A549 (cell line): ENCODE measurements around the gene CXCL5. TPM values are rescaled to one million over a fixed set of nuclear protein-coding genes. Genes with fewer than 3 reads are reported as not detected.

ENCODE experiments used
- ATAC-seq, 2 experiments: fragments of 200-7000 bp in 1 of 2; fragments of >200 bp in 1 of 2; cut with Nextera tagmentation in 1 of 2; cut with Tn5 transposase in 1 of 2; 3 replicates each; pipeline versions ENCODE4 v1.8.0 to v1.9.1; 2018 to 2020; ENCODE audit warnings: mild to moderate bottlenecking in 1 of 2, moderate library complexity in 1 of 2
- CTCF ChIA-PET: fragments of 300-600 bp; sonication (Branson Sonifier 250); formaldehyde crosslinking; extraction: SDS; loops from one replicate; lab custom pipeline; 2021; ENCODE audit warnings: antibody characterized with exemption, inconsistent platforms; lab: Yijun Ruan, JAX
- POLR2A ChIA-PET: fragments of 350-600 bp; formaldehyde crosslinking; extraction: SDS; loops from one replicate; lab custom pipeline; 2021; ENCODE audit warnings: antibody characterized with exemption, inconsistent platforms; lab: Yijun Ruan, JAX
- DNase-seq, 2 experiments: peaks; one replicate each; pipeline versions ENCODE4 v3.0.0 to v3.0.0-alpha.2; 2011 to 2016; ENCODE audit warnings: low read depth in 1 of 2, low spot score in 1 of 2
- FAIRE-seq: peaks from 2 replicates; lab custom pipeline; 2011; peaks lifted over from hg19 to GRCh38; lab: Jason Lieb, UNC
- H3K27ac ChIP-seq, 2 experiments: fragments of >200 bp; sonication (Bioruptor Twin); formaldehyde crosslinking; 3 replicates each; pipeline ENCODE4 v1.5.1; 2016 to 2017
- H3K4me1 ChIP-seq: fragments of >200 bp; sonication (Bioruptor Twin); formaldehyde crosslinking; 3 replicates; pipeline ENCODE4 v1.6.1; 2016
- H3K4me2 ChIP-seq: fragments of >200 bp; sonication (Bioruptor Twin); formaldehyde crosslinking; 3 replicates; pipeline ENCODE4 v1.6.1; 2016
- H3K4me3 ChIP-seq: fragments of >200 bp; sonication (Bioruptor Twin); formaldehyde crosslinking; 3 replicates; pipeline ENCODE4 v1.5.1; 2016
- H3K9me3 ChIP-seq: fragments of >200 bp; sonication (Bioruptor Twin); formaldehyde crosslinking; 3 replicates; pipeline ENCODE4 v1.6.1; 2016
- CHD4 ChIP-seq: fragments of 200-600 bp; sonication (generic); IDR thresholded peaks from 2 replicates; pipeline ENCODE4 v1.6.1; 2016; ENCODE audit warnings: antibody characterized with exemption, mild to moderate bottlenecking, borderline replicate concordance
- EP300 ChIP-seq, 2 experiments: fragments of >200 bp; sonication (Bioruptor Twin); formaldehyde crosslinking; IDR thresholded peaks; 2 replicates in 1 of 2; 3 replicates in 1 of 2; pipeline ENCODE4 v1.6.1; 2016 to 2017
- ESRRA ChIP-seq: fragments of 150-350 bp; IDR thresholded peaks from 2 replicates; pipeline ENCODE4 v1.6.1; 2014; ENCODE audit warnings: mild to moderate bottlenecking, low read length, borderline replicate concordance
- GATA3 ChIP-seq: IDR thresholded peaks from 2 replicates; pipeline ENCODE4 v1.6.1; 2012; ENCODE audit warnings: borderline replicate concordance
- HOXB5 ChIP-seq: fragments of 250-450 bp; sonication (Bioruptor Pico); IDR thresholded peaks from 2 replicates; pipeline ENCODE4 v1.5.0; 2020; ENCODE audit warnings: mild to moderate bottlenecking, moderate library complexity
- NR3C1 ChIP-seq: fragments of >200 bp; sonication (Bioruptor Twin); formaldehyde crosslinking; IDR thresholded peaks from 3 replicates; pipeline ENCODE4 v1.6.1; 2017
- POLR2AphosphoS2 ChIP-seq: conservative IDR thresholded peaks from 2 replicates; pipeline ENCODE4 v1.6.1; 2012; ENCODE audit warnings: low read length, improper control_type of control experiment, inconsistent platforms
- RFX5 ChIP-seq: fragments of 450-650 bp; IDR thresholded peaks from 2 replicates; pipeline ENCODE4 v1.7.1; 2014; ENCODE audit warnings: antibody characterized with exemption, mild to moderate bottlenecking, moderate library complexity
- SREBF2 ChIP-seq: fragments of 450-650 bp; IDR thresholded peaks from 2 replicates; pipeline ENCODE4 v1.6.1; 2014; ENCODE audit warnings: mild to moderate bottlenecking, moderate library complexity
- TFCP2L1 ChIP-seq: fragments of 250-450 bp; sonication (Bioruptor Pico); IDR thresholded peaks from 2 replicates; pipeline ENCODE4 v1.5.0; 2021; ENCODE audit warnings: mild to moderate bottlenecking
- ZC3H11A ChIP-seq: fragments of 450-650 bp; IDR thresholded peaks from 2 replicates; pipeline ENCODE4 v1.6.1; 2014; ENCODE audit warnings: antibody characterized with exemption, mild to moderate bottlenecking
- WGBS: methylation state at CpG from one replicate; pipeline ENCODE4 v1.1.6; 2017; ENCODE audit errors: missing lambda C conversion rate; 5-methylcytosine and 5-hydroxymethylcytosine counted together
- polyA plus RNA-seq, 4 experiments: library from polyadenylated mRNA; depleted of rRNA in 3 of 4; stranded (reverse); fragments of >200 nt; fragmentation: RNase III in 1 of 4; extraction: RNeasy Plus Mini Kit Qiagen cat#74134 plus additional on column Dnase treatment in 1 of 4; gene quantifications; 2 replicates in 3 of 4; 3 replicates in 1 of 4; pipeline ENCODE4 v1.2.3, GENCODE V29; 2011 to 2017
- TF ChIP-seq, protein P1 (sequence below): fragments of >200 bp; sonication (Bioruptor Twin); formaldehyde crosslinking; IDR thresholded peaks from 3 replicates; pipeline ENCODE4 v1.5.1; 2016
- TF ChIP-seq, protein P2 (sequence below): IDR thresholded peaks from 2 replicates; pipeline ENCODE4 v1.6.1; 2012
- TF ChIP-seq, protein P3 (sequence below): fragments of 250-450 bp; sonication (Bioruptor Pico); IDR thresholded peaks from 2 replicates; pipeline ENCODE4 v1.5.0; 2021; ENCODE audit warnings: mild to moderate bottlenecking, moderate library complexity, borderline replicate concordance
- TF ChIP-seq, protein P4 (sequence below): fragments of 250-450 bp; sonication (Bioruptor Pico); IDR thresholded peaks from 2 replicates; pipeline ENCODE4 v1.5.0; 2020; ENCODE audit warnings: low read depth, mild to moderate bottlenecking, moderate library complexity
- TF ChIP-seq, protein P5 (sequence below): fragments of 450-650 bp; IDR thresholded peaks from 2 replicates; pipeline ENCODE4 v1.6.1; 2014; ENCODE audit warnings: antibody characterized with exemption

Gene CXCL5
- polyA plus RNA-seq, 2 of the 4 experiments (the other 2 are of a cell fraction), result 127 to 195 TPM

DNA sequence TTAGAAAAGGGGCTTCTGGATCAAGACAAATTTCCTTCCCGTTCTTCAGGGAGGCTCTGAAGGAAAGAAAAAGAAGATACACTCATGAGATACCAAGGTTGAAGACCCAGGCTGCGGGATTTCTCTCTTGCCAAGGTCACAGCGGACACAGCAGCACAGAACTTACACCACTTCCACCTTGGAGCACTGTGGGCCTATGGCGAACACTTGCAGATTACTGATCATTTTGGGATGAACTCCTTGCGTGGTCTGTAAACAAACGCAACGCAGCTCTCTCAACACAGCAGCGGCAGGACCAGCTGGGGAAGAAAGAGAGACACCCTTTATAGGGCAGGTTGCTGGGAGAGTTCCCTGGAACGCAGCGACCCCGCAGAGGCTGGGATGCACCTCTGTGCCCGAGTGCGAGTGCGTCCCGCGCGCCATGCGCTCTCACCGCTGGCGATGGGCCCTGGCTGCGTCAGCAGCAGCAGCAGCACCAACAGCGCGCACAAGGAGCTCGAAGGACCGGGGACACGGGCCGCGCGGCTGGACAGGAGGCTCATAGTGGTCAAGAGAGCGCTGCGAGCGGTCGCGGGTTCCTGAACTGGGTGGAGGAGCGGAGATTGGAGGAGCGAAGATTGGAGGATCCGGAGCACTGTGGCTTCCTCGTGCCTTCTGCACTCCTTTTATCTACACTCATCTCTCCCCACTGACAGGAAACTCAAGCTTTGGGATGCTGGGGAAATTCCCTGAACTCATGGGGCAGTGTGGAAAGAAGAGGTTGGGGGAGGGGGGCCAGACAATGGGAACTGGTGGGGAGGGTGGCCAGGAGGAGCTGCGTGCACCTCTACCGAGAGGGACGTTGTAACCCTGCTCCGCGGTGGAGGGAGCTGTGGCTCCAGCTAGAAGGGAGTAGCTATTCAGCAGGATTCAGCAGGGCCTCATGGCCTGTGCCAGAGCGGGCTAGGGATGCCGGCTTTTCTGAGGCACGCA is at the start of gene CXCL5 (continued):
- TF ChIP-seq, protein P1, sequence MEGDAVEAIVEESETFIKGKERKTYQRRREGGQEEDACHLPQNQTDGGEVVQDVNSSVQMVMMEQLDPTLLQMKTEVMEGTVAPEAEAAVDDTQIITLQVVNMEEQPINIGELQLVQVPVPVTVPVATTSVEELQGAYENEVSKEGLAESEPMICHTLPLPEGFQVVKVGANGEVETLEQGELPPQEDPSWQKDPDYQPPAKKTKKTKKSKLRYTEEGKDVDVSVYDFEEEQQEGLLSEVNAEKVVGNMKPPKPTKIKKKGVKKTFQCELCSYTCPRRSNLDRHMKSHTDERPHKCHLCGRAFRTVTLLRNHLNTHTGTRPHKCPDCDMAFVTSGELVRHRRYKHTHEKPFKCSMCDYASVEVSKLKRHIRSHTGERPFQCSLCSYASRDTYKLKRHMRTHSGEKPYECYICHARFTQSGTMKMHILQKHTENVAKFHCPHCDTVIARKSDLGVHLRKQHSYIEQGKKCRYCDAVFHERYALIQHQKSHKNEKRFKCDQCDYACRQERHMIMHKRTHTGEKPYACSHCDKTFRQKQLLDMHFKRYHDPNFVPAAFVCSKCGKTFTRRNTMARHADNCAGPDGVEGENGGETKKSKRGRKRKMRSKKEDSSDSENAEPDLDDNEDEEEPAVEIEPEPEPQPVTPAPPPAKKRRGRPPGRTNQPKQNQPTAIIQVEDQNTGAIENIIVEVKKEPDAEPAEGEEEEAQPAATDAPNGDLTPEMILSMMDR, result peak; percentile 40
- TF ChIP-seq GATA3 (peak; percentile 44; the same call in 1 of the 2 replicates), ZC3H11A (no peak), SREBF2 (no peak), HOXB5 (CRISPR knock-in tag) (no peak), EP300 (IDR thresholded peaks at IDR 0.05) (peak in 1 of 2 experiments; percentile 25; a peak in 1 of 5 replicates), CHD4 (no peak), ESRRA (peak; percentile 44; the same call in 1 of the 2 replicates)
- TF ChIP-seq, protein P2, sequence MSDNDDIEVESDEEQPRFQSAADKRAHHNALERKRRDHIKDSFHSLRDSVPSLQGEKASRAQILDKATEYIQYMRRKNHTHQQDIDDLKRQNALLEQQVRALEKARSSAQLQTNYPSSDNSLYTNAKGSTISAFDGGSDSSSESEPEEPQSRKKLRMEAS, result peak; percentile 84

DNA sequence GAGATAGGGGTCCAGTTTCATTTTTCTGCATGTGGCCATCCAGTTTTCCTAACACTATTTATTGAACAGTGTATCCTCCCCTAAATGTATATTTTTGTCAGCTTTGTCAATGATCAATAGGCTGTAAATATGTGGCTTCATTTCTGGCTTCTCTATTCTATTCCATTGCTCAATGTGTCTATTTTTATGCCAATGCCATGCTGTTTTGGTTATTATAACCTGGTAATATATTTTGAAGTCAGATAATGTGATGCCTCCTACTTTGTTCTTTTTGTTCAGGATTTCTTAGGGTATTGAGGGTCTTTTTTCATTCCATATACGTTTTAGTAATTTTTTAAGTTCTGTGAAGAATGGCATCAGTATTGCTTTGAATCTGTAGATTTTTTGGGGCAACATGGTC is 48.7 kb upstream of the CXCL5 start:
- CTCF ChIA-PET, result no interaction called here
- DNase-seq, result no peak
- TF ChIP-seq EP300 (IDR thresholded peaks at IDR 0.05) (no peak), CHD4 (no peak), TFCP2L1 (CRISPR knock-in tag) (no peak), RFX5 (no peak), HOXB5 (CRISPR knock-in tag) (no peak), POLR2AphosphoS2 (no peak), NR3C1 (no peak)
- TF ChIP-seq, protein P3, sequence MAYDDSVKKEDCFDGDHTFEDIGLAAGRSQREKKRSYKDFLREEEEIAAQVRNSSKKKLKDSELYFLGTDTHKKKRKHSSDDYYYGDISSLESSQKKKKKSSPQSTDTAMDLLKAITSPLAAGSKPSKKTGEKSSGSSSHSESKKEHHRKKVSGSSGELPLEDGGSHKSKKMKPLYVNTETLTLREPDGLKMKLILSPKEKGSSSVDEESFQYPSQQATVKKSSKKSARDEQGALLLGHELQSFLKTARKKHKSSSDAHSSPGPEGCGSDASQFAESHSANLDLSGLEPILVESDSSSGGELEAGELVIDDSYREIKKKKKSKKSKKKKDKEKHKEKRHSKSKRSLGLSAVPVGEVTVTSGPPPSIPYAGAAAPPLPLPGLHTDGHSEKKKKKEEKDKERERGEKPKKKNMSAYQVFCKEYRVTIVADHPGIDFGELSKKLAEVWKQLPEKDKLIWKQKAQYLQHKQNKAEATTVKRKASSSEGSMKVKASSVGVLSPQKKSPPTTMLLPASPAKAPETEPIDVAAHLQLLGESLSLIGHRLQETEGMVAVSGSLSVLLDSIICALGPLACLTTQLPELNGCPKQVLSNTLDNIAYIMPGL (CRISPR knock-in tag), result no peak
- TF ChIP-seq, protein P4, sequence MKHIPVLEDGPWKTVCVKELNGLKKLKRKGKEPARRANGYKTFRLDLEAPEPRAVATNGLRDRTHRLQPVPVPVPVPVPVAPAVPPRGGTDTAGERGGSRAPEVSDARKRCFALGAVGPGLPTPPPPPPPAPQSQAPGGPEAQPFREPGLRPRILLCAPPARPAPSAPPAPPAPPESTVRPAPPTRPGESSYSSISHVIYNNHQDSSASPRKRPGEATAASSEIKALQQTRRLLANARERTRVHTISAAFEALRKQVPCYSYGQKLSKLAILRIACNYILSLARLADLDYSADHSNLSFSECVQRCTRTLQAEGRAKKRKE (CRISPR knock-in tag), result no peak
- TF ChIP-seq, protein P5, sequence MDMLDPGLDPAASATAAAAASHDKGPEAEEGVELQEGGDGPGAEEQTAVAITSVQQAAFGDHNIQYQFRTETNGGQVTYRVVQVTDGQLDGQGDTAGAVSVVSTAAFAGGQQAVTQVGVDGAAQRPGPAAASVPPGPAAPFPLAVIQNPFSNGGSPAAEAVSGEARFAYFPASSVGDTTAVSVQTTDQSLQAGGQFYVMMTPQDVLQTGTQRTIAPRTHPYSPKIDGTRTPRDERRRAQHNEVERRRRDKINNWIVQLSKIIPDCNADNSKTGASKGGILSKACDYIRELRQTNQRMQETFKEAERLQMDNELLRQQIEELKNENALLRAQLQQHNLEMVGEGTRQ, result no peak
- Histone ChIP-seq H3K4me3 (no peak overlapping the region), H3K4me1 (0 out of 3 replicates have a peak, but pooled peaks cover 6% of the 10 kb centered on the region), H3K9me3 (peaks cover 10% of the 10 kb centered on the region; the same call in 2 of the 3 replicates), H3K27ac (no peak overlapping the region), H3K4me2 (no peak overlapping the region)
- WGBS, result 31% methylated on average over 1 of the region's 1 CpG
- no peak for FAIRE-seq
- POLR2A ChIA-PET, result no interaction called here
- ATAC-seq, result no peak

DNA sequence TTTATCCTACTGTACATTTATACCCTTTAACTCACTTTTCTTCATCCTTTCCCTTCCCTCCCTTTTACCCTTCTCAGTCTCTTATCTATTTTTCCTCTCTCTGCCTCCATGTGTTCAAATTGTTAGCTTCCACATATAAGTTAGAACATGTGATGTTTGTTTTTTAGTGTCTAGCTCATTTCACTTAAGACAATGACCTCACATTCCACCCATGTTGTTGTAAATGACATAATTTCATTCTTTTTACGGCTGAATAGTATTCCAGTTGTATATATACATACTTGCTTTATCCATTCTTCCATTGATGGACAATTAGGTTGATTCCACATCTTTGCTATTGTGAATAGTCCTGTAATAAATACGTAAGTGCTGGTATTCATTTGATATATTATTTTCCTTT is 47.3 kb upstream of the CXCL5 start:
- no peak overlapping the region for H3K27ac ChIP-seq
- H3K4me3 ChIP-seq, result no peak overlapping the region
- ChIA-PET POLR2A (no interaction called here), CTCF (no interaction called here)
- peaks cover 10% of the 10 kb centered on the region; the same call in 2 of the 3 replicates for H3K9me3 ChIP-seq
- no peak for TF ChIP-seq POLR2AphosphoS2
- TF ChIP-seq, all 56 proteins: peak for 0
- DNase-seq (no peak), ATAC-seq (no peak), FAIRE-seq (no peak)
- 92% methylated on average over 2 of the region's 2 CpGs for WGBS
- peaks cover 6% of the 10 kb centered on the region; the same call in 1 of the 3 replicates for H3K4me1 ChIP-seq
- no peak overlapping the region for H3K4me2 ChIP-seq
